ENCODE results near the gene SYTL4. TPM values are rescaled to one million over a fixed set of nuclear protein-coding genes. Genes with fewer than 3 reads are reported as not detected.
A peak's percentile ranks its signal among the peaks of the same experiment; 100 is the strongest.

Gene SYTL4
- total and polyA plus RNA-seq, 4 donors: 5.2 to 26.2 (median 10.2) TPM

GRCh38 chrX:100652266-100652665 lies 79.7 kb downstream of the SYTL4 start:
- no peaks in the 10 kb centered on the region for H3K9me3 ChIP-seq (ENCODE audit: control insufficient read depth in 4 of 4, low read length in 3 of 4)
- peaks cover 11 to 45% (median 31%) of the 10 kb centered on the region in 4 donors for H3K4me1 ChIP-seq (ENCODE audit: control insufficient read depth in 4 of 4, insufficient read depth in 4 of 4, low read length in 3 of 4)
- no peaks in the 10 kb centered on the region for H3K27me3 ChIP-seq (ENCODE audit: control insufficient read depth in 4 of 4, insufficient read depth in 4 of 4, low read length in 3 of 4)
- no peak overlapping the region for H3K9ac ChIP-seq (ENCODE audit: low read depth in 1 of 2, low read length in 2 of 2)
- no peaks in the 10 kb centered on the region for H3K36me3 ChIP-seq (ENCODE audit: control insufficient read depth in 4 of 4, insufficient read depth in 3 of 4, low read depth in 1 of 4, low read length in 3 of 4)
- WGBS: 90% methylated on average over 2 of the region's 2 CpGs
- H3K4me3 ChIP-seq (ENCODE audit: low read depth in 1 of 3, low read length in 3 of 3): no peak overlapping the region
- TF ChIP-seq RXRA (IDR thresholded peaks at IDR 0.05) (no peak), ATF3 (IDR thresholded peaks at IDR 0.05) (no peak), YY1 (IDR thresholded peaks at IDR 0.05) (no peak), JUND (IDR thresholded peaks at IDR 0.05) (no peak), TAF1 (conservative IDR thresholded peaks at IDR 0.05) (no peak), GABPA (IDR thresholded peaks at IDR 0.05 in 1 of 2, conservative IDR thresholded peaks at IDR 0.05 in 1 of 2) (no peak)
- TF ChIP-seq, protein P1, sequence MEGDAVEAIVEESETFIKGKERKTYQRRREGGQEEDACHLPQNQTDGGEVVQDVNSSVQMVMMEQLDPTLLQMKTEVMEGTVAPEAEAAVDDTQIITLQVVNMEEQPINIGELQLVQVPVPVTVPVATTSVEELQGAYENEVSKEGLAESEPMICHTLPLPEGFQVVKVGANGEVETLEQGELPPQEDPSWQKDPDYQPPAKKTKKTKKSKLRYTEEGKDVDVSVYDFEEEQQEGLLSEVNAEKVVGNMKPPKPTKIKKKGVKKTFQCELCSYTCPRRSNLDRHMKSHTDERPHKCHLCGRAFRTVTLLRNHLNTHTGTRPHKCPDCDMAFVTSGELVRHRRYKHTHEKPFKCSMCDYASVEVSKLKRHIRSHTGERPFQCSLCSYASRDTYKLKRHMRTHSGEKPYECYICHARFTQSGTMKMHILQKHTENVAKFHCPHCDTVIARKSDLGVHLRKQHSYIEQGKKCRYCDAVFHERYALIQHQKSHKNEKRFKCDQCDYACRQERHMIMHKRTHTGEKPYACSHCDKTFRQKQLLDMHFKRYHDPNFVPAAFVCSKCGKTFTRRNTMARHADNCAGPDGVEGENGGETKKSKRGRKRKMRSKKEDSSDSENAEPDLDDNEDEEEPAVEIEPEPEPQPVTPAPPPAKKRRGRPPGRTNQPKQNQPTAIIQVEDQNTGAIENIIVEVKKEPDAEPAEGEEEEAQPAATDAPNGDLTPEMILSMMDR (IDR thresholded peaks at IDR 0.05; ENCODE audit: low read depth, low read length, missing input control): no peak
- no peak overlapping the region for H3K27ac ChIP-seq (ENCODE audit: low read depth in 1 of 2, low read length in 2 of 2)
- DNase-seq (ENCODE audit: low spot score): no peak

- H3K4me3 ChIP-seq (ENCODE audit: low read depth in 1 of 3, low read length in 3 of 3): no peak overlapping the region
- DNase-seq (ENCODE audit: low spot score): no peak
- no peak for TF ChIP-seq MAX (IDR thresholded peaks at IDR 0.05)
- TF ChIP-seq, protein P2, sequence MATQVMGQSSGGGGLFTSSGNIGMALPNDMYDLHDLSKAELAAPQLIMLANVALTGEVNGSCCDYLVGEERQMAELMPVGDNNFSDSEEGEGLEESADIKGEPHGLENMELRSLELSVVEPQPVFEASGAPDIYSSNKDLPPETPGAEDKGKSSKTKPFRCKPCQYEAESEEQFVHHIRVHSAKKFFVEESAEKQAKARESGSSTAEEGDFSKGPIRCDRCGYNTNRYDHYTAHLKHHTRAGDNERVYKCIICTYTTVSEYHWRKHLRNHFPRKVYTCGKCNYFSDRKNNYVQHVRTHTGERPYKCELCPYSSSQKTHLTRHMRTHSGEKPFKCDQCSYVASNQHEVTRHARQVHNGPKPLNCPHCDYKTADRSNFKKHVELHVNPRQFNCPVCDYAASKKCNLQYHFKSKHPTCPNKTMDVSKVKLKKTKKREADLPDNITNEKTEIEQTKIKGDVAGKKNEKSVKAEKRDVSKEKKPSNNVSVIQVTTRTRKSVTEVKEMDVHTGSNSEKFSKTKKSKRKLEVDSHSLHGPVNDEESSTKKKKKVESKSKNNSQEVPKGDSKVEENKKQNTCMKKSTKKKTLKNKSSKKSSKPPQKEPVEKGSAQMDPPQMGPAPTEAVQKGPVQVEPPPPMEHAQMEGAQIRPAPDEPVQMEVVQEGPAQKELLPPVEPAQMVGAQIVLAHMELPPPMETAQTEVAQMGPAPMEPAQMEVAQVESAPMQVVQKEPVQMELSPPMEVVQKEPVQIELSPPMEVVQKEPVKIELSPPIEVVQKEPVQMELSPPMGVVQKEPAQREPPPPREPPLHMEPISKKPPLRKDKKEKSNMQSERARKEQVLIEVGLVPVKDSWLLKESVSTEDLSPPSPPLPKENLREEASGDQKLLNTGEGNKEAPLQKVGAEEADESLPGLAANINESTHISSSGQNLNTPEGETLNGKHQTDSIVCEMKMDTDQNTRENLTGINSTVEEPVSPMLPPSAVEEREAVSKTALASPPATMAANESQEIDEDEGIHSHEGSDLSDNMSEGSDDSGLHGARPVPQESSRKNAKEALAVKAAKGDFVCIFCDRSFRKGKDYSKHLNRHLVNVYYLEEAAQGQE (IDR thresholded peaks at IDR 0.05): no peak
- no peak for TF ChIP-seq ZBTB33 (IDR thresholded peaks at IDR 0.05)
- TF ChIP-seq SP1 (IDR thresholded peaks at IDR 0.05): peak; percentile 49
- TF ChIP-seq, protein P1 (IDR thresholded peaks at IDR 0.05; ENCODE audit: low read depth, low read length, missing input control): no peak
- peak in 1 of 2 donors; percentile 7 for TF ChIP-seq RAD21 (IDR thresholded peaks at IDR 0.05)
- no peak for TF ChIP-seq YY1 (IDR thresholded peaks at IDR 0.05)
- TF ChIP-seq ATF3 (IDR thresholded peaks at IDR 0.05): peak; percentile 78
- TF ChIP-seq RXRA (IDR thresholded peaks at IDR 0.05): peak; percentile 31 to 40
- TF ChIP-seq HNF4G (IDR thresholded peaks at IDR 0.05): no peak
- TF ChIP-seq NR2F2 (IDR thresholded peaks at IDR 0.05): no peak
- TF ChIP-seq HNF4A (conservative IDR thresholded peaks at IDR 0.05): peak; percentile 25
- no peak for TF ChIP-seq FOXA1 (IDR thresholded peaks at IDR 0.05)
- TF ChIP-seq GABPA (IDR thresholded peaks at IDR 0.05 in 1 of 2, conservative IDR thresholded peaks at IDR 0.05 in 1 of 2): no peak
- TF ChIP-seq EGR1 (IDR thresholded peaks at IDR 0.05; ENCODE audit: low read depth in 2 of 2): no peak
- no peak for TF ChIP-seq TAF1 (conservative IDR thresholded peaks at IDR 0.05)
- TF ChIP-seq FOXA2 (IDR thresholded peaks at IDR 0.05): no peak
- no peak for TF ChIP-seq JUND (IDR thresholded peaks at IDR 0.05)
- no peaks in the 10 kb centered on the region for H3K9me3 ChIP-seq (ENCODE audit: control insufficient read depth in 4 of 4, low read length in 3 of 4)
- peaks cover 13 to 50% (median 36%) of the 10 kb centered on the region in 4 donors for H3K4me1 ChIP-seq (ENCODE audit: control insufficient read depth in 4 of 4, insufficient read depth in 4 of 4, low read length in 3 of 4)
- H3K9ac ChIP-seq (ENCODE audit: low read depth in 1 of 2, low read length in 2 of 2): no peak overlapping the region
- peaks cover 0 to 5% (median 0%) of the 10 kb centered on the region in 4 donors for H3K27me3 ChIP-seq (ENCODE audit: control insufficient read depth in 4 of 4, insufficient read depth in 4 of 4, low read length in 3 of 4)
- no peaks in the 10 kb centered on the region for H3K36me3 ChIP-seq (ENCODE audit: control insufficient read depth in 4 of 4, insufficient read depth in 3 of 4, low read depth in 1 of 4, low read length in 3 of 4)
- H3K27ac ChIP-seq (ENCODE audit: low read depth in 1 of 2, low read length in 2 of 2): peak overlapping the region; percentile 84 to 95
- 52% methylated on average over 1 of the region's 1 CpG for WGBS
Measured at GRCh38 chrX:100650841-100651240, 81.1 kb downstream of the SYTL4 start.
